ENCODE results near the gene FAM114A1. TPM values are rescaled to one million over a fixed set of nuclear protein-coding genes. Genes with fewer than 3 reads are reported as not detected.

The FAM114A1 gene
- total RNA-seq, 6 donors from 2014 or later: 27.2 to 92.5 (median 43.1) TPM

DNA sequence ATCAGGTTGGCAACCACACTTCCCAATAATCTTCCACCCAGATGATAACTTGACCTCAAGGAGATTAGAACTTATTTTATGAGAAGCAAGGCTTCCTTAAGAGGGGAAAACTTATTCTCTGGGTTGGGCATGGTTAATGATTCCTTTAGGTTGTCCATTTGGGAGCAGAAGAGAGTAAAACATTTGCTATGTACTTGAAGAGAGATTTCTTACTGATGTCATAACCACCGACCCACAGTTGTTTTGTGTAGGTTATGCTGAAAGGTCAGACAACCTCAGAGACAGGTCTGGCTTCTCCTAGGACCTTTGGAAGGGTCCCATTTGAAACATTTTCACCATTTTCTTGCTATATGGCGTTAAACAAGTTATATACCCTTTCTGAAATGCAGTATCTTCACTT is 56.1 kb downstream of the FAM114A1 start:
- peaks cover 4 to 97% (median 34%) of the 10 kb centered on the region in 4 donors for H3K36me3 ChIP-seq
- TF ChIP-seq EP300 (IDR thresholded peaks at IDR 0.05) (no peak), POLR2A (IDR thresholded peaks at IDR 0.05) (no peak), POLR2AphosphoS5 (IDR thresholded peaks at IDR 0.05) (no peak)
- TF ChIP-seq, protein P1, sequence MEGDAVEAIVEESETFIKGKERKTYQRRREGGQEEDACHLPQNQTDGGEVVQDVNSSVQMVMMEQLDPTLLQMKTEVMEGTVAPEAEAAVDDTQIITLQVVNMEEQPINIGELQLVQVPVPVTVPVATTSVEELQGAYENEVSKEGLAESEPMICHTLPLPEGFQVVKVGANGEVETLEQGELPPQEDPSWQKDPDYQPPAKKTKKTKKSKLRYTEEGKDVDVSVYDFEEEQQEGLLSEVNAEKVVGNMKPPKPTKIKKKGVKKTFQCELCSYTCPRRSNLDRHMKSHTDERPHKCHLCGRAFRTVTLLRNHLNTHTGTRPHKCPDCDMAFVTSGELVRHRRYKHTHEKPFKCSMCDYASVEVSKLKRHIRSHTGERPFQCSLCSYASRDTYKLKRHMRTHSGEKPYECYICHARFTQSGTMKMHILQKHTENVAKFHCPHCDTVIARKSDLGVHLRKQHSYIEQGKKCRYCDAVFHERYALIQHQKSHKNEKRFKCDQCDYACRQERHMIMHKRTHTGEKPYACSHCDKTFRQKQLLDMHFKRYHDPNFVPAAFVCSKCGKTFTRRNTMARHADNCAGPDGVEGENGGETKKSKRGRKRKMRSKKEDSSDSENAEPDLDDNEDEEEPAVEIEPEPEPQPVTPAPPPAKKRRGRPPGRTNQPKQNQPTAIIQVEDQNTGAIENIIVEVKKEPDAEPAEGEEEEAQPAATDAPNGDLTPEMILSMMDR (IDR thresholded peaks at IDR 0.05): no peak
- no peaks in the 10 kb centered on the region for H3K27me3 ChIP-seq
- 14 to 79% methylated on average over 2 of the region's 2 CpGs for WGBS, 2 donors
- ATAC-seq (ENCODE audit: low FRiP score in 2 of 2) (no peak), DNase-seq (no peak)
- H3K9me3 ChIP-seq: no peaks in the 10 kb centered on the region
- H3K4me1 ChIP-seq: no peaks in the 10 kb centered on the region
- no peak overlapping the region for H3K27ac ChIP-seq
- no peak overlapping the region for H3K4me3 ChIP-seq

DNA sequence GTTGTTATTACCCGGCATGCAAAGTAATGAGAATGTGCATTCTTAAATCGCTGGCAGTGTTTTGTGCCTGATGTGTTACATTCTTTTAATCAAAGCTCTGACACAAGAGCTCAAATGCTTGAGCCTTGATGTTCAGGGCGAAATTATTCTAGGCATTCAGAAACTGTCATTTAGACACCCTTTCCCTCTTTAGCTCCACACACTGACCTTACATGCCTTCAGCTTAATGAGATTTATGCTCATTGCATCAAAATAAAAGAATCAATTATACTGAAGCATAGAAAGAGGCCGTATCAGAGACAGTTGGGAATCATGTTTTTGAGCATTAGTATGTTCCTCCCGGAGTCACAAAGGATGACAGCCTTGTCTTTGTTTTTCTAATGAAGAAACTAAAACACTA is 56.7 kb downstream of the FAM114A1 start:
- ATAC-seq (ENCODE audit: low FRiP score in 2 of 2): no peak
- Histone ChIP-seq H3K27me3 (no peaks in the 10 kb centered on the region), H3K9me3 (no peaks in the 10 kb centered on the region), H3K36me3 (peaks cover 5 to 97% (median 35%) of the 10 kb centered on the region in 4 donors), H3K4me3 (no peak overlapping the region), H3K4me1 (no peaks in the 10 kb centered on the region), H3K27ac (no peak overlapping the region)
- TF ChIP-seq, protein P1 (IDR thresholded peaks at IDR 0.05): no peak
- no peak for TF ChIP-seq EP300 (IDR thresholded peaks at IDR 0.05)
- TF ChIP-seq POLR2AphosphoS5 (IDR thresholded peaks at IDR 0.05): no peak
- no peak for TF ChIP-seq POLR2A (IDR thresholded peaks at IDR 0.05)
- WGBS, 2 donors: 69 to 84% methylated on average over 5 of the region's 5 CpGs
- no peak for DNase-seq

DNA sequence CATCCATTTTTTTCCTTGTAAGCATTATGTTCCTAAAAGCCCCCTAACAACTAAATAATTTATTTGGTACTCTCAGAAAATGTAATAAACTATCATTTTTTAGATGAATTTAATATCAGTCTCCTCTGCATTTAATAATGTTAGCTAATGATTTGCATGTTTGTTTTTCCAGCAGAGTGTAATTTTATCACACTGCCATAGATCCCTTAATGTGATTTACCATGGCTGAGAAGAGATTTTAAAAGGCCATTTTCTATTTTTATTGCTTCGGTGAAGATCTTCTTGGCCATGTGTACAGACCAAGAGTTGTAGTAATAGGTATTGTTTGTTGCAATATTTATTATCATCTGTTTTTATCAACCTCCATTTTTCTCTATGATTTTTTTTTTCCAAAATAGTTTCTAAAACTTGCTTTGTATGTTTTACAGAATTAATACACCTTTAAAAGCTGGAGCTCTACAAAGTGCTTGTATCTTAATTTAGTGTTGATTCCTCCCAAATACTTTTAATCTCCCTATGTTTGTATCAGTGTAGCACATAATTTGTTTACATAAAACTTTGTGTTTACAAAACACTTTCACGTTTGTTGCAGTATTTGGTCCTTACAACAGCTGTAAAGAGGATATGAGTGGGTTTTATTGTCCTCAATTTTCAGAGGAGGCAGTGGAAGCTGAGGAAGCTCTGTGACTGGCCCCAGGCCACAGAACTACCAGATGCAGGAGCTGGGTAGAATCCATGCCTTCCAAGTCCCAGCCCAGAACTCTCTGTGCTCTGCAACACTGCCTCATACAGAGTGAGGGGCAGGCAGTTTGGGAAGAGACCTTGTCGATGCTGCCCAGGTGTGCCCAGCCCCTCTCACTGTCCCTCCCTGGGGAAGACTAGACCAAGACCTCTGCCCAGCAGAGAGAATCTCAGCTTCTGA is 58.1 kb downstream of the FAM114A1 start:
- 66 to 72% methylated on average over 3 of the region's 3 CpGs for WGBS, 2 donors
- ATAC-seq (ENCODE audit: low FRiP score in 2 of 2) (no peak), DNase-seq (no peak)
- Histone ChIP-seq H3K4me1 (no peaks in the 10 kb centered on the region), H3K27ac (no peak overlapping the region), H3K4me3 (no peak overlapping the region), H3K36me3 (peaks cover 5 to 98% (median 40%) of the 10 kb centered on the region in 4 donors), H3K27me3 (no peaks in the 10 kb centered on the region), H3K9me3 (no peaks in the 10 kb centered on the region)
- TF ChIP-seq POLR2A (IDR thresholded peaks at IDR 0.05): no peak
- TF ChIP-seq, protein P1 (IDR thresholded peaks at IDR 0.05): no peak
- TF ChIP-seq EP300 (IDR thresholded peaks at IDR 0.05): no peak
- TF ChIP-seq POLR2AphosphoS5 (IDR thresholded peaks at IDR 0.05): no peak

DNA sequence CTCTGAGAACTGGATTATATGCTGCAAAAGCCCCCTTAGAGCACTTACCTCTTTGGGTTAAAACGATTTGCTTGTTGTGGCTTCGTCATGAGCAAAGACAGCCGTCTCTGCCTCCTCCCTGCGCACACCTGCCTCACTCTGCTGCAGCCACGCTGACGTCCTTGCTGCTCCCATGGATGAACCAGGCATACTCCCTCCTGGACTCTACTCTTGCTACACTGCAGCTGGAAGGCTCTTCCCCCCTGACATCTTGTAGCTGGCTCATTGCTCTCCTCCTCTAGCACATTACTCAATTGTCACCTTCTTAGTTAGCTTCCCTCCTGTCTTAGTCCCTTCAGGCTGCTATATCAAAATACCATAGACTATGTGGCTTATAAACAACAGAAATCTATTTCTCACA is 59.3 kb downstream of the FAM114A1 start:
- Histone ChIP-seq H3K4me3 (no peak overlapping the region), H3K36me3 (peaks cover 6 to 96% (median 38%) of the 10 kb centered on the region in 4 donors), H3K4me1 (no peaks in the 10 kb centered on the region), H3K27me3 (no peaks in the 10 kb centered on the region), H3K9me3 (no peaks in the 10 kb centered on the region), H3K27ac (no peak overlapping the region)
- no peak for ATAC-seq (ENCODE audit: low FRiP score in 2 of 2)
- DNase-seq: peak in 1 of 2 donors; percentile 27
- TF ChIP-seq POLR2AphosphoS5 (IDR thresholded peaks at IDR 0.05) (no peak), EP300 (IDR thresholded peaks at IDR 0.05) (no peak), POLR2A (IDR thresholded peaks at IDR 0.05) (no peak)
- TF ChIP-seq, protein P1 (IDR thresholded peaks at IDR 0.05): no peak
- 85 to 93% methylated on average over 6 of the region's 6 CpGs for WGBS, 2 donors
